Measurements from ENCODE around the gene ZNF454. TPM values are rescaled to one million over a fixed set of nuclear protein-coding genes. Genes with fewer than 3 reads are reported as not detected.

Gene ZNF454
- total RNA-seq, 2 experiments from 2014 or later, result not detected

DNA sequence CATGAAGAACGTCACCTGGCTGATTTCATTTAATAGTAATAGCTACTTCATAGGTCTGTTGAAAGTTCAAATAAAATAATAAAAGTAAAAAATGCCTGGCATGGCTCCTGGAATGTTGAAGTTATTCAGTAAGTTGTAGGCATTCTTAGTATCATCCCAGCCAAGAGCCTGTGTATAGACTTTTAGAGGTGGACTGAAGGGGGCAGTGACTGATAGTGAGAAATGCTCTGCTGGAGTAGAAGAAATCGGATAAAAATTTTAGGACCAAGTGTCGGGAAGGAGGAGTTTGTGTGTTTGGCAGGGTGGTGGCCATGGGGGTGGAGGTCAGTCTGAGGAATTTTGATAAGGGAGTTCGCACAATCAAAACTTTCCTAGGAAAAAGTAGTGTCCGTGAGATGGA, 41.7 kb upstream of the ZNF454 start:
- no TSS peak for BruUV-seq (replicated peaks)
- H4K20me1 ChIP-seq (ENCODE audit: insufficient read depth, low read length), result no peaks in the 10 kb centered on the region
- intact Hi-C loops (cut with micrococcal nuclease; ENCODE audit: unreplicated experiment), result no loop called here
- no peaks in the 10 kb centered on the region for H3K79me2 ChIP-seq (ENCODE audit: insufficient read depth, low read depth, low read length)
- H3K4me2 ChIP-seq (ENCODE audit: low read length), result no peak overlapping the region
- no peak overlapping the region for H2AFZ ChIP-seq (ENCODE audit: low read length)
- CTCF ChIA-PET (ENCODE audit: unreplicated experiment), result no interaction called here
- no peaks in the 10 kb centered on the region for H3K36me3 ChIP-seq (ENCODE audit: insufficient read depth, low read length)
- H3K9me2 ChIP-seq (ENCODE audit: insufficient read depth, low read length), result no peaks in the 10 kb centered on the region
- POLR2A ChIA-PET, result interaction anchor here (1.0 kb wide), 1 partner anchor 1739 kb away, joined by 3 read pairs; no protein-coding TSS in a partner anchor
- H3K4me3 ChIP-seq (ENCODE audit: low read depth, low read length, poor library complexity, severe bottlenecking), result no peak overlapping the region
- H3K4me1 ChIP-seq (ENCODE audit: insufficient read depth, low read length, poor library complexity, severe bottlenecking), result peaks cover 6% of the 10 kb centered on the region
- H3K27ac ChIP-seq (ENCODE audit: low read depth, low read length, poor library complexity, severe bottlenecking), result no peak overlapping the region
- TF ChIP-seq CTCF (conservative IDR thresholded peaks at IDR 0.05; ENCODE audit: low read length) (no peak), EZH2phosphoT487 (IDR thresholded peaks at IDR 0.05; ENCODE audit: borderline replicate concordance, low read depth, low read length) (no peak)
- no peak for DNase-seq (ENCODE audit: low spot score)
- no peaks in the 10 kb centered on the region for H3K9me3 ChIP-seq (ENCODE audit: low read length)

GRCh38 chr5:178902849-178903248, 38.1 kb upstream of the ZNF454 start:
- H3K4me2 ChIP-seq (ENCODE audit: low read length), result no peak overlapping the region
- H3K4me1 ChIP-seq (ENCODE audit: insufficient read depth, low read length, poor library complexity, severe bottlenecking), result no peaks in the 10 kb centered on the region
- H3K9me3 ChIP-seq (ENCODE audit: low read length), result no peaks in the 10 kb centered on the region
- no peak overlapping the region for H2AFZ ChIP-seq (ENCODE audit: low read length)
- no peaks in the 10 kb centered on the region for H4K20me1 ChIP-seq (ENCODE audit: insufficient read depth, low read length)
- CTCF ChIA-PET (ENCODE audit: unreplicated experiment), result no interaction called here
- BruUV-seq (replicated peaks), result no TSS peak
- intact Hi-C loops (cut with micrococcal nuclease; ENCODE audit: unreplicated experiment), result no loop called here
- DNase-seq (ENCODE audit: low spot score), result no peak
- no peaks in the 10 kb centered on the region for H3K79me2 ChIP-seq (ENCODE audit: insufficient read depth, low read depth, low read length)
- no peak for TF ChIP-seq CTCF (conservative IDR thresholded peaks at IDR 0.05; ENCODE audit: low read length)
- TF ChIP-seq EZH2phosphoT487 (IDR thresholded peaks at IDR 0.05; ENCODE audit: borderline replicate concordance, low read depth, low read length), result no peak
- H3K27ac ChIP-seq (ENCODE audit: low read depth, low read length, poor library complexity, severe bottlenecking), result no peak overlapping the region
- no peaks in the 10 kb centered on the region for H3K36me3 ChIP-seq (ENCODE audit: insufficient read depth, low read length)
- POLR2A ChIA-PET, result no interaction called here
- H3K9me2 ChIP-seq (ENCODE audit: insufficient read depth, low read length), result no peaks in the 10 kb centered on the region
- H3K4me3 ChIP-seq (ENCODE audit: low read depth, low read length, poor library complexity, severe bottlenecking), result no peak overlapping the region

DNA sequence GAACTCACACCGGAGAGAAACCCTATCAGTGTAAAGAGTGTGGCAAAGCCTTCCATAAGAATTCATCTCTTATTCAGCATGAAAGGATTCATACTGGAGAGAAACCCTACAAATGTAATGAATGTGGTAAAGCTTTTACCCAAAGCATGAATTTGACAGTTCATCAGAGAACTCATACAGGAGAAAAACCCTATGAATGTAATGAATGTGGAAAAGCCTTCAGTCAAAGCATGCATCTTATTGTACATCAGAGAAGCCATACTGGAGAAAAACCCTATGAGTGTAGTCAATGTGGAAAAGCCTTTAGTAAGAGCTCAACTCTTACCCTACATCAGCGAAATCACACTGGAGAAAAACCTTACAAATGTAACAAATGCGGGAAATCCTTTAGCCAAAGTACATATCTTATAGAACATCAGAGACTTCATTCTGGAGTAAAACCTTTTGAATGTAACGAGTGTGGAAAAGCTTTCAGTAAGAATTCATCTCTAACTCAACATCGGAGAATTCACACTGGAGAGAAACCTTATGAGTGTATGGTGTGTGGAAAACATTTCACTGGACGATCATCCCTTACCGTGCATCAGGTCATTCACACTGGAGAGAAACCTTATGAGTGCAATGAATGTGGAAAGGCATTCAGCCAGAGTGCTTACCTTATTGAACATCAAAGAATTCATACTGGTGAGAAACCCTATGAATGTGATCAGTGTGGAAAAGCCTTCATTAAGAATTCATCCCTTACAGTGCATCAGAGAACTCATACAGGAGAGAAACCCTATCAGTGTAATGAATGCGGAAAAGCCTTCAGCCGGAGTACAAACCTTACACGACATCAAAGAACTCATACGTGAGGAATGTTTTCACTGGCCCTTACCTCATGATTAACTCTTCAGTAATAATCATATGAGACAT, 8.9 kb upstream of the ZNF454 start:
- H3K9me3 ChIP-seq (ENCODE audit: low read length), result peaks cover 36% of the 10 kb centered on the region
- CTCF ChIA-PET (ENCODE audit: unreplicated experiment), result no interaction called here

More for the DNA sequence above, 8.9 kb upstream of the ZNF454 start:
- POLR2A ChIA-PET, result no interaction called here
- no peak overlapping the region for H3K4me3 ChIP-seq (ENCODE audit: low read depth, low read length, poor library complexity, severe bottlenecking)
- H3K9me2 ChIP-seq (ENCODE audit: insufficient read depth, low read length), result no peaks in the 10 kb centered on the region
- H3K4me1 ChIP-seq (ENCODE audit: insufficient read depth, low read length, poor library complexity, severe bottlenecking), result no peaks in the 10 kb centered on the region
- H4K20me1 ChIP-seq (ENCODE audit: insufficient read depth, low read length), result no peaks in the 10 kb centered on the region
- H3K36me3 ChIP-seq (ENCODE audit: insufficient read depth, low read length), result no peaks in the 10 kb centered on the region
- no peak overlapping the region for H3K4me2 ChIP-seq (ENCODE audit: low read length)
- BruUV-seq (replicated peaks), result no TSS peak
- no peak for DNase-seq (ENCODE audit: low spot score)
- no peak overlapping the region for H3K27ac ChIP-seq (ENCODE audit: low read depth, low read length, poor library complexity, severe bottlenecking)
- no peak overlapping the region for H2AFZ ChIP-seq (ENCODE audit: low read length)
- no peaks in the 10 kb centered on the region for H3K79me2 ChIP-seq (ENCODE audit: insufficient read depth, low read depth, low read length)
- TF ChIP-seq CTCF (conservative IDR thresholded peaks at IDR 0.05; ENCODE audit: low read length) (no peak), EZH2phosphoT487 (IDR thresholded peaks at IDR 0.05; ENCODE audit: borderline replicate concordance, low read depth, low read length) (no peak)
- intact Hi-C loops (cut with micrococcal nuclease; ENCODE audit: unreplicated experiment), result no loop called here
